AG10803 (cell line): ENCODE results near the gene SOHLH2.

Source experiments
- DNase-seq: peaks from one replicate; pipeline ENCODE4 v3.0.0; 2010; ENCODE audit warnings: low read depth
- H3K4me3 ChIP-seq: 2 replicates; pipeline ENCODE4 v1.5.1; 2011; ENCODE audit warnings: mild to moderate bottlenecking, low read length, control low read depth
- CTCF ChIP-seq: conservative IDR thresholded peaks from 2 replicates; pipeline ENCODE4 v1.5.1; 2011; ENCODE audit warnings: mild to moderate bottlenecking, low read length, control low read depth, inconsistent platforms

The SOHLH2 gene

DNA sequence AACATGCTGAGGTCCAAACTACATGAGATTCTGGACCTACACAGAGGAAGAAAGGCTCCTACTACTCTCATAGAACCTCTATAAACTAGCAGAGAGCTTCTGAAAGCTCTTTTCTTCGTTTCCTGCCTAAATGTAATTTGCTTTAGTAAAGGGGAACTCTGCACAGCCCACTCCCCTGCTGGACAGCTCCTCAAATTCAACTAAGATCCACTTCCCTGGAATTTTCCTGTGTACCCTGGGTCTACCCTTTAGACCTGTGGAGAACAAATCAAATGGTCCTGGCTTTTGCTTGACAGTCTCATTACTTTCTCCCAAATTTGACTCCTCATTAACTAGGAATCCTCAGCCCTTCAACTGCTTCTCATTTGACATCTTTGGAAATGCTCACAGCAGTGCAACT lies 79.7 kb downstream of the SOHLH2 start:
- no peak for DNase-seq
- H3K4me3 ChIP-seq = no peak overlapping the region
- TF ChIP-seq CTCF = no peak

DNA sequence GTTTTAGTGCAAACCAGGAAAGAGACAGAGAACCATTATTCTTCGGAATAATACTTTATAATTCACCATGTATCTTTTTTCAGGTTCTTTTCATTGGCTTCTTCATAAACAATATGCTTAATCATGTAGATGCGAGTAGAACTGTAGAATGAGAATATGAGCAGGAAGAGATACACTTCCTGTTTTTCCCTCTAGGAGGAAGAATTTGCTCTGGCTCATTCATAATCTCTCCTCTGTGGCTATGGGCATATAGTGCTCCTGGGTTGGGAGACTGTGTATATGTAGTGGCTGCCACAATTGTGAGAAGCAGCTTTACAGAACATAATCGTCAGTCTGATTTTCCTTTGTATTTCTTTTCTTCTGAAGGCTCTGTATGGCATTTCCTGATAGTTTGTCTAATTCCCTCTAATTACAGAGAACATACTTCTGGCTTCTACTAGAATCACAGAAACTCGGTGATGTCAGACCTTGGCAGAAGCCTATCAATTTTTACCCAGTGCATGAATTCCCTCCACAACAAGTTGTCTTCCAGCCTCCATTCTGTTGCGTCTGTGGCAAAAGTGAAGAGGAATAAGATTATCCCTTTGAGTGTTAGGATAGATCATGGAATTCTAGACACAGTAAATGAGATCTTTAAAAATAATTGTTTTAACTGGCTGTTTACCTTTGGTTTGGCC lies 80.3 kb downstream of the SOHLH2 start:
- H3K4me3 ChIP-seq = no peak overlapping the region
- no peak for DNase-seq
- TF ChIP-seq CTCF = no peak

GRCh38 chr13:36132376-36132775 lies 82.0 kb downstream of the SOHLH2 start:
- no peak for TF ChIP-seq CTCF
- no peak for DNase-seq
- no peak overlapping the region for H3K4me3 ChIP-seq

DNA sequence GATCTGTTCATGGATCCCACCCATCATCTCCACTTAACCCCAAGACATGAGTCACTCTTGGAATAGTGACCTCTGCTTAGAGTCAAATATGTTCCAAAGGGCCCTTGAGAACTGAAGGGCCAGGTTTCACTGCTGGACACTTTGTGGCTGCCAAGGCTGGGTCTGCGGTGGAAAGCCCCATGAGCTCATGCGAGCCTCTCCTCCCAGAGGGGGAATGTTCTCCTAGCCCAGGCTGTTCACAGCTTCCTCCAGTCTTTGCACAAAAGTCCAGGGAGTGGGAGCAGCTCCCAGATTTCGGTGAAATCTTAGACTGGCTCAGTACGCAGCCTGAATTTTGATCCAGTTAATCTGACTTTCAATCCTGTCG lies 82.4 kb downstream of the SOHLH2 start:
- peak; percentile 2 for DNase-seq
- no peak for TF ChIP-seq CTCF
- no peak overlapping the region for H3K4me3 ChIP-seq

DNA sequence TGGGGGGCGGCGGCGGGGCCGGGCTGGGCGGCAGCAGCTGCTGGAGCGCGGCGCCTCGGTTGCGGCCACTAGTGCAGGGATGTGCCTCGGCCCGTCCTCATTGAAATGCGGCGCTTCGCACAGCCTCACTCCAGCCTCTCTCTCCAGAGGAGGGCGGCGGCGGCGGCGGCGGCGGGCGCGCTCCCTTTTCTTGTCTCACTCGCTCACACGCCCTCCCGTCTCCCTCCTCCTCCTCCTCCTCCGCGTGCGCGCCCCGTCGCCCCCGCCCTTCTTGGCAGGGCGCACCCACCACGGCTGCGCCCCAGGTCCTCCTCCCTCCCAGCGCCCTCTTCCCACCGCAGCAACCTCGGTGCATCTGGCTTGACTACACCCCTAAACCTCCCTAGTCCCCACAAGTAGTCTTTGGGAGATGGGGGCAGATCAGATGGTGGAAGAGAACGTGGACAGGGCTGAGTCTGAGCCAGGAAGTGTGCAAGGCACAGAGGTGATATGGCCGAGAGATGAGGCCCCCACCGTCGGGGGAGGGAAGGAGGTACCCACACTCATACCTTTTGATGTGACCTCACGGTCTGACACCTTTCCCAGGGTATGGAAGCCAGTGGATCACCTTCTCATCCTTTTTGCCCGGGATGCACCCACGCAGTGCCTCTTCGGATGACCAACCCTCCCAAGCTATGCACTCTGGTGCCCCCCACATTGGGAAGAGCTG lies 83.0 kb downstream of the SOHLH2 start, which contains the start of gene DCLK1:
DCLK1 (minus strand) TSS at position 161 of the 709 bp plus-strand sequence.
- TF ChIP-seq CTCF = no peak
- DNase-seq = peak; percentile 6
- peak within 1 kb of the TSS; percentile 27 for H3K4me3 ChIP-seq

GRCh38 chr13:36130552-36131221 lies 83.7 kb downstream of the SOHLH2 start:
- peak overlapping the region; percentile 20 for H3K4me3 ChIP-seq
- DNase-seq = no peak
- no peak for TF ChIP-seq CTCF
